AG04449 (cell line): ENCODE data around the gene TMEM86B.

ENCODE experiments used
- CTCF ChIA-PET: fragments of 350-600 bp; formaldehyde crosslinking; extraction: SDS; loops from one replicate; lab custom pipeline; 2021; ENCODE audit warnings: antibody characterized with exemption; lab: Yijun Ruan, JAX
- POLR2A ChIA-PET: fragments of 400-600, 350-600 bp; formaldehyde crosslinking; extraction: SDS; loops from one replicate; lab custom pipeline; 2020; ENCODE audit warnings: antibody characterized with exemption, inconsistent platforms; lab: Yijun Ruan, JAX
- DNase-seq: peaks from one replicate; pipeline ENCODE4 v3.0.0-alpha.2; 2010; ENCODE audit warnings: low read depth, low spot score
- H3K4me3 ChIP-seq: 2 replicates; pipeline ENCODE4 v1.5.1; 2011; ENCODE audit warnings: low read depth, mild to moderate bottlenecking, control low read depth, low read length
- TF ChIP-seq, protein P1 (sequence below): IDR thresholded peaks from one replicate; pipeline ENCODE4 v1.5.1; 2011; ENCODE audit warnings: mild to moderate bottlenecking, moderate library complexity, low read length, control low read depth, inconsistent platforms; ENCODE audit not compliant: insufficient read depth; ENCODE audit errors: missing control alignments

TMEM86B gene

DNA sequence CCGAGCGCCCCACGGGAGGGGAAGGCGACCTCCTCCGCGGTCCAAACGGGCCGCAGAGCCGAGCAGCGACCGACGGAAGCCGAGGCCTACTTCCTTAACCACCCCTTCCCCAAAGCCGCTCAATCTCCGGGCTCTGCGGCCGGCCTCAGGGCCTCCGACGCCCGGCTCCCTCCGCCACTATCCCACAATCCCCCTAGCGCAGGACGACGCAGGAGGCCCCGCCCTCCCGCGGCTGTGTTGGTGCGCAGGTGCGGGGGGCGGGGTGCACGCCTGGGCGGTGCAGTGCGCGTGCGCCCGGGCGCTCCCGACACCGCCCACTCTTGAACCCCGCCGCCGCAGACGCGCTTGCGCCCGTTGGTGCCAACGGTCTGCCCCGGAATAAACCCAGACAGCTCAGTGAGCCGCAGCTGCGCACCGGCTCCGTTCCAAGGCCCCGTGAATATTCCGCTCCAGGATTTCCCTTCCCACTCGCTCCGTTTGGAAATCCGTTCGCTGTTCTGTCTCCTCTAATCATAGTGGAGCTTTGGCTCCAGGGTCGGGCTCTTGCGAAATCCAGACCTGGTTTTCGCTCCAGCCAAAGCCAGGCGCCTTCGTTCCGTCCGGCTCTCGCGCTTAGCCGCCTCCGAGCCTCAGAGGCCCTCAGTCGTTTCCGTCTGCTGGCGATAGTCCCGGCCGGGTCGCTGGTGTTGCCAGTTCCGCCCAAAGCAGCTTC, 30.4 kb upstream of the TMEM86B start, which contains the start of gene PPP6R1:
TSS of gene PPP6R1 (minus strand) at position 190 of the 712 bp plus-strand sequence. CDS start 11,914 bp downstream, outside the sequence.
- POLR2A ChIA-PET: interaction anchor here (0.7 to 2.3 kb wide), 16 partner anchors 10 to 218 kb away, joined by 3 to 22 read pairs (median 4); partner anchors contain the start of genes HSPBP1, KMT5C, TMEM238 and UBE2S
- peak within 1 kb of the TSS; percentile 92 for H3K4me3 ChIP-seq
- CTCF ChIA-PET: interaction anchor here (0.6 to 1.9 kb wide), 10 partner anchors 9 to 208 kb away, joined by 3 to 7 read pairs (median 4); no protein-coding TSS in a partner anchor
- DNase-seq: peak; percentile 97
- TF ChIP-seq, protein P1, sequence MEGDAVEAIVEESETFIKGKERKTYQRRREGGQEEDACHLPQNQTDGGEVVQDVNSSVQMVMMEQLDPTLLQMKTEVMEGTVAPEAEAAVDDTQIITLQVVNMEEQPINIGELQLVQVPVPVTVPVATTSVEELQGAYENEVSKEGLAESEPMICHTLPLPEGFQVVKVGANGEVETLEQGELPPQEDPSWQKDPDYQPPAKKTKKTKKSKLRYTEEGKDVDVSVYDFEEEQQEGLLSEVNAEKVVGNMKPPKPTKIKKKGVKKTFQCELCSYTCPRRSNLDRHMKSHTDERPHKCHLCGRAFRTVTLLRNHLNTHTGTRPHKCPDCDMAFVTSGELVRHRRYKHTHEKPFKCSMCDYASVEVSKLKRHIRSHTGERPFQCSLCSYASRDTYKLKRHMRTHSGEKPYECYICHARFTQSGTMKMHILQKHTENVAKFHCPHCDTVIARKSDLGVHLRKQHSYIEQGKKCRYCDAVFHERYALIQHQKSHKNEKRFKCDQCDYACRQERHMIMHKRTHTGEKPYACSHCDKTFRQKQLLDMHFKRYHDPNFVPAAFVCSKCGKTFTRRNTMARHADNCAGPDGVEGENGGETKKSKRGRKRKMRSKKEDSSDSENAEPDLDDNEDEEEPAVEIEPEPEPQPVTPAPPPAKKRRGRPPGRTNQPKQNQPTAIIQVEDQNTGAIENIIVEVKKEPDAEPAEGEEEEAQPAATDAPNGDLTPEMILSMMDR: no peak

DNA sequence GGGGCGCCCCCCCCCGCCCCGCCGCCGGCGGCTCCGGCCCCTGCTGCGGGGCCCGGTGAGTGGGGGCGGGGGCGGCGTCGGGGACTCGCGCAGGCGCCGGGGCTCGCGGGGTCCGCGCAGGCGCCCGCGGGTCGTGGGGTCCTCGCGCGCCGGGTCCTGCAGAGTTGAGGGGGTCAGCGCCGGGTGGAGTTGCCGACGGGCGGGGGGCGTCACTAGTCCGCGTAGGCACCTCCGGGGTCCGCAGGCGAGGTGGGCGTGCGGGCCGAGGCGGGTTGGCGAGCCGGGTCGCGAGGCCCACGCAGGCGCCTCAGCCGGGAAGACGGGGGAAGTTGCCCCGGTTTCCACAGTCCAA, 29.9 kb upstream of the TMEM86B start:
- DNase-seq: no peak
- POLR2A ChIA-PET: interaction anchor here (0.9 to 2.3 kb wide), 7 partner anchors 22 to 160 kb away, joined by 3 to 22 read pairs (median 7); partner anchors contain the start of genes HSPBP1, KMT5C and UBE2S
- CTCF ChIA-PET: interaction anchor here (1.0 kb wide), 1 partner anchor 36 kb away, joined by 3 read pairs; no protein-coding TSS in a partner anchor
- TF ChIP-seq, protein P1: no peak
- peak overlapping the region; percentile 92 for H3K4me3 ChIP-seq

DNA sequence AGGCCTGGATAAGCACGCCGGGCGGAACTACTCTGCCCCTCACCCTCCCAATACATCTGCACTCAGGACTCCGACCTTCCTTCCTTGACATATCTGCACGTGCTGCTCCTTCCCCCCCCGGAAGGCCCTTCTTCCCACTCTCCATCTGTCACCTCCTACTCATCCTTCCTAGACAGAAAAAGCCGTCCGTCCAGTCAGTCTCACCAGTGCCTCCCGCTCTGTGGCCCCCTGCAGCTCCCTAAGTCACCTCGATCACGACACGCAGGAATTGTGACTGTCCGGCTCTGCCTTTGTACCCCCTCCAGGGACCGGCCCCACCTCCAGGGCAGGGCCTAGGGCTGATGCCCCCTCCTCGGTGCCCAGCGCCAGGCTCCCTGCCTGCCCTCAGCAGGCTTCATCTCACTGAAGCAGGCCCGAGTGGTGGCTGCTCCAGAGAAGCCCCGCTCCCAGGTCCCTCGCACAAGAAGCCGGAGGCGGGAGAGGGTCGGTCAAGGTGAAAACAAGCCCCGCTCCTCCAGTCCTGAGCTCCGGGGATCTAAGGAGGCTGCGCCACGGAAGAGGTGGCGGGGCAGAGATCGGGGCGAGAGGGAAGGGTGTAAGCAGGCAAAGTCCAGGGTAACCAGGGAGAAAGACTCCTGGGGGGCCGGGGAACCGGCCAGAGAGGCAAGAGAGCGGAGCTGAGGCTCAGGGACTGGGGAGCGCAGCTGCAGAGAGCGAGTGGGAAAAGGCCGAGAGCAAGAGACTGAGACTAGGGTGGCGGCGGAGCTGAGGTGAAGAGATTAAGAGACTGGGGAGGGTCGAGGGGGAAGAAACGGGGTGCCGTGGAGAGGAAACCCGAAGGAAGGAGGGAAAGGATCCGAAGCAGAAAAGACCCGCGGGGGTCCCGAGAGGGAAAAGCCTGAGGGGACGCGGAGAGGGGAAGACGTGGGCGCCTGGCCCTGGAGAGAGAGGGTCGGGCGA, 29.2 kb upstream of the TMEM86B start:
- TF ChIP-seq, protein P1: no peak
- CTCF ChIA-PET: interaction anchor here (1.8 kb wide), 1 partner anchor 14 kb away, joined by 4 read pairs; no protein-coding TSS in a partner anchor
- DNase-seq: no peak
- POLR2A ChIA-PET: interaction anchor here (0.9 to 1.4 kb wide), 3 partner anchors 11 to 149 kb away, joined by 3 to 6 read pairs (median 4); partner anchors contain the start of gene UBE2S
- H3K4me3 ChIP-seq: peak overlapping the region; percentile 92

DNA sequence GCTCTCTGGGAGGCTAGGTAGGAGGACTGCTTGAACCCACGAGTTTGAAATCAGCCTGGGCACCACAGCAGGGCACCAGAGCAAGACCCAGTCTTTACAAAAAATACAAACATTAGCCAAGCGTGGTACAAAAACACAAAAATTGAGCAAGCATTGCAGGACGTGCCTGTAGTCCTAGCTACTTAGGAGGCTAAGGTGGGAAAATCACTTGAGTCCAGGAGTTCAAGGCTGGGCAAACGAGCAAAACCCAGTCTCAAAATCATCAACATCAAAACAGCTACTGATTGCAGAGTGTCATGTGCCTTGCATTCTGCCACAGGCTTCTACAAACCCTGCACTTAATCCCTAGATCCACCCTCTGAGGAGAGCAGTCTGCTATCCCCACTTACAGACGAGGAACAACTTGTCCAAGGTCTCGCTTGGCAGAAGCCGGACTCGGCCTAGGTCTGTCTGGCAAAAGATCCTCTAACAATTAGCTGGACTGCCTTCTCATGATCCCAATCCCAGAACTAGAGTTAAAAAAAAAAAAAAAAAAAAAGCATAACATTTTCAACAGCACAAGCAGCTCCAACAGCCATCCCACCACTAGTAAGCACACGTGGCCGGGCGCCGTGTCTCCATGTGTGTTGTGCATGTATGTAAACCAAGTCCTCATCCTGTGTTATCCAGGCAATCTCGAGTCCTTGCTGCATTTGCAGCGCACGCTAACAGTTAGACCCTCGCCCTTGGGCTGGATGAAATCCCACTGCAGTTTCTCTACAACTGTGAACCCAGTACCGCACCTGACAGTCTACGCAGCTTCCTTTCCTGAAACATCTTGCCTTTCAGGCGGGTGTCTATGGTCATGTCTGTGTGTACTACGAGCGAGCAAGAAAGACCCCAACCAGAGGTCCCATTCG, 28.2 kb upstream of the TMEM86B start:
- peak overlapping the region; percentile 92 for H3K4me3 ChIP-seq
- ChIA-PET POLR2A (interaction anchor here (1.0 to 1.4 kb wide), 2 partner anchors 9 to 150 kb away, joined by 3 to 6 read pairs; partner anchors contain the start of gene UBE2S), CTCF (interaction anchor here (0.7 to 2.1 kb wide), 5 partner anchors 13 to 168 kb away, joined by 3 to 8 read pairs (median 4); no protein-coding TSS in a partner anchor)
- TF ChIP-seq, protein P1: no peak
- DNase-seq: no peak

DNA sequence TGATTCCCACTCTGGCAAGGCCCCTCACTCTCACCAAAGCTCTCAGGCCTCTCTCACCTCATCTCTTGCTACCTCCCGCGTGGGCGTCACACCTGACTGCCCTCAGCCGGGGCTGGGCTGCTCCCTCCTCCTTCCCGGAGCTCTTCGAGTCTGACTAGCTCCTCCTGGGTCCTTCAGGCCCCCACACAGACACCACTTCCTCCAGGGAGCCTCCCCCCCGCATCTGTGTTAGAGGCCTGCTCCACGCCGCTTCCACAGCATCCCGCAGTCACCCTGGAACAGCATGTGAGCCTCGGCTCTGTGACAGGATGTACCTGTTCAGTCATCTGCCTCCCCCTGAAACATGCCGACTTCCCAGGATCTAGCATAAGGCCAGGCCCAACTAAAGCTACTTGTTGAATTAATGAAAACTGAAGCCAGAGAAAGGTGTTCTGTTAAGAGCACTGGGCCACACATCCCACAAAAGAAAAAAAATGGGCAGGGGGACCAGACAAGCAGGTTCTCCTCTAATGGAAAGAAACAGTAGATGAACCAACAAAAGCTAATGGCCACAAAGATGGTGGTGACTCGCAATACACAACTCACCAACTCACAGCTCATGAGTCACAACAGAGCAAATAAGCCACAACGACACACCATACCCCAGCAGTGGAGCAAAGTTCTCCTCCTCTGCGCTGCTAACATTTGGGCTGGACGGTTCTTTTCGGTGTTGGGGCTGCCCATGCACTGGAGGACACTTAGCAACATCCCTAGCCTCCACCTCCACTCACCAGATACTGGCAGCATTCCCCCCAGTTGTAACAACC, 27.3 kb upstream of the TMEM86B start:
- TF ChIP-seq, protein P1: no peak
- no peak for DNase-seq
- peak overlapping the region; percentile 20 for H3K4me3 ChIP-seq
- ChIA-PET POLR2A (interaction anchor here (1.0 kb wide), 1 partner anchor 8 kb away, joined by 3 read pairs; no protein-coding TSS in a partner anchor), CTCF (interaction anchor here (0.7 to 2.1 kb wide), 5 partner anchors 12 to 115 kb away, joined by 3 to 8 read pairs (median 4); no protein-coding TSS in a partner anchor)
